Left lobe of liver (tissue), 2 donors: ENCODE results near the gene SFMBT1. TPM values are rescaled to one million over a fixed set of nuclear protein-coding genes. Genes with fewer than 3 reads are reported as not detected.

Experiments
- ATAC-seq: fragments of 200-7000 bp; cut with Tn5 transposase; one replicate; pipeline ENCODE4 v1.9.1; 2020; ENCODE audit warnings: mild to moderate bottlenecking, moderate library complexity
- DNase-seq: peaks from one replicate; pipeline ENCODE4 v3.0.0-alpha.2; 2020; ENCODE audit warnings: low spot score
- total RNA-seq: library from RNA; stranded (reverse); gene quantifications from one replicate; pipeline ENCODE4 v1.2.1, GENCODE V29; 2021
- donor health status: DM: no; HTN: no; CAD: no; lungs with moderate emphysema.
- donor health status: DM: no; HTN: yes; CAD: no.

The SFMBT1 gene
- 14.0 TPM for total RNA-seq

GRCh38 chr3:53045518-53046170, at the start of gene SFMBT1:
SFMBT1 (minus strand) TSS chr3:53046073; CDS start chr3:52969128, 76,945 bp downstream.
- DNase-seq = peak; percentile 78
- ATAC-seq = peak; percentile 70

- peak; percentile 86 for ATAC-seq
- DNase-seq = peak; percentile 77
These were observed 47.1 kb upstream of the SFMBT1 start for GRCh38 chr3:53092942-53093341.

GRCh38 chr3:53092216-53092615, 46.3 kb upstream of the SFMBT1 start:
- DNase-seq = no peak
- ATAC-seq = no peak

GRCh38 chr3:53091011-53091410, 45.1 kb upstream of the SFMBT1 start:
- DNase-seq (no peak), ATAC-seq (no peak)

- DNase-seq (no peak), ATAC-seq (no peak)
These were observed 43.6 kb upstream of the SFMBT1 start for GRCh38 chr3:53089511-53089910.

- no peak for ATAC-seq
- no peak for DNase-seq
These were observed 39.6 kb upstream of the SFMBT1 start for GRCh38 chr3:53085476-53085875.

GRCh38 chr3:53084310-53085001, 38.6 kb upstream of the SFMBT1 start:
- ATAC-seq = peak; percentile 72
- DNase-seq = peak; percentile 51

- ATAC-seq = no peak
- peak; percentile 36 for DNase-seq
These were observed 38.1 kb upstream of the SFMBT1 start for GRCh38 chr3:53083949-53084309.

- ATAC-seq (no peak), DNase-seq (peak; percentile 46)
These were observed 37.6 kb upstream of the SFMBT1 start for GRCh38 chr3:53083521-53083920.

GRCh38 chr3:53082736-53083135, 36.9 kb upstream of the SFMBT1 start:
- DNase-seq = no peak
- no peak for ATAC-seq

- ATAC-seq (no peak), DNase-seq (peak; percentile 41)
These were observed 35.4 kb upstream of the SFMBT1 start for GRCh38 chr3:53081318-53081717.

GRCh38 chr3:53080612-53081205, 34.8 kb upstream of the SFMBT1 start:
- DNase-seq (peak; percentile 29), ATAC-seq (no peak)

- peak; percentile 30 for DNase-seq
- no peak for ATAC-seq
These were observed 34.1 kb upstream of the SFMBT1 start for GRCh38 chr3:53079791-53080555.

GRCh38 chr3:53079147-53079546, 33.3 kb upstream of the SFMBT1 start:
- DNase-seq = no peak
- ATAC-seq = no peak

- no peak for ATAC-seq
- no peak for DNase-seq
These were observed 32.8 kb upstream of the SFMBT1 start for GRCh38 chr3:53078656-53079055.

GRCh38 chr3:53077476-53078220, 31.8 kb upstream of the SFMBT1 start:
- no peak for ATAC-seq
- DNase-seq = peak; percentile 29

- no peak for ATAC-seq
- peak; percentile 39 for DNase-seq
These were observed 29.9 kb upstream of the SFMBT1 start for GRCh38 chr3:53075743-53076140.

- ATAC-seq (no peak), DNase-seq (no peak)
These were observed 29.2 kb upstream of the SFMBT1 start for GRCh38 chr3:53074761-53075742.

GRCh38 chr3:53074366-53074696, 28.5 kb upstream of the SFMBT1 start:
- ATAC-seq (peak; percentile 9), DNase-seq (no peak)
